ENCODE data around the gene SYNRG. TPM values are rescaled to one million over a fixed set of nuclear protein-coding genes. Genes with fewer than 3 reads are reported as not detected.

The SYNRG gene
- total RNA-seq, 2 donors from 2014 or later: 23.6 to 28.6 TPM

DNA sequence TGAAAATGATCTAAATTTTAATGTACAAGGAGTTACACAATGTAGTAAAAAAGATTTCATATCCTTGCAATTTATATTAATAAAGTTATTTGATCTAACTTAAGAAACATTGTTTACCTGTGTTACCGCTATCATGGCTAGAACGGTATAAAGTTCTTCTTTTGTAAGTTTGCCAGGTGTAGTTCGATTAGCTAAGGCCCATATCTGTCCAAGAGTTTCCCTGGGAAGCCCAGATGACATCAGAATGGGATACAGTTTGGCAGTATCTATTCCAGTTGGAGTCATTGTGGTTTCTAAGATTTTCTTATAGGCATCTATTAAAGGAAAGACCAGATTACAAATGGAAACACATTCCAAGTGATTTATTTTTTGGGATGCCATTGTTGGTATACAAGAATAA lies 37.5 kb downstream of the SYNRG start:
- H3K27me3 ChIP-seq (replicated peaks; ENCODE audit: insufficient read depth): no peaks in the 10 kb centered on the region
- TF ChIP-seq, protein P1, sequence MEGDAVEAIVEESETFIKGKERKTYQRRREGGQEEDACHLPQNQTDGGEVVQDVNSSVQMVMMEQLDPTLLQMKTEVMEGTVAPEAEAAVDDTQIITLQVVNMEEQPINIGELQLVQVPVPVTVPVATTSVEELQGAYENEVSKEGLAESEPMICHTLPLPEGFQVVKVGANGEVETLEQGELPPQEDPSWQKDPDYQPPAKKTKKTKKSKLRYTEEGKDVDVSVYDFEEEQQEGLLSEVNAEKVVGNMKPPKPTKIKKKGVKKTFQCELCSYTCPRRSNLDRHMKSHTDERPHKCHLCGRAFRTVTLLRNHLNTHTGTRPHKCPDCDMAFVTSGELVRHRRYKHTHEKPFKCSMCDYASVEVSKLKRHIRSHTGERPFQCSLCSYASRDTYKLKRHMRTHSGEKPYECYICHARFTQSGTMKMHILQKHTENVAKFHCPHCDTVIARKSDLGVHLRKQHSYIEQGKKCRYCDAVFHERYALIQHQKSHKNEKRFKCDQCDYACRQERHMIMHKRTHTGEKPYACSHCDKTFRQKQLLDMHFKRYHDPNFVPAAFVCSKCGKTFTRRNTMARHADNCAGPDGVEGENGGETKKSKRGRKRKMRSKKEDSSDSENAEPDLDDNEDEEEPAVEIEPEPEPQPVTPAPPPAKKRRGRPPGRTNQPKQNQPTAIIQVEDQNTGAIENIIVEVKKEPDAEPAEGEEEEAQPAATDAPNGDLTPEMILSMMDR (IDR thresholded peaks at IDR 0.05): no peak
- ATAC-seq (ENCODE audit: insufficient number of reproducible peaks, low FRiP score, low read depth): no peak
- H3K9me3 ChIP-seq: no peaks in the 10 kb centered on the region
- H3K27ac ChIP-seq: no peak overlapping the region
- DNase-seq (ENCODE audit: low spot score): no peak
- H3K4me3 ChIP-seq: no peak overlapping the region
- H3K4me1 ChIP-seq (ENCODE audit: control insufficient read depth in 1 of 2, low read depth in 2 of 2): no peaks in the 10 kb centered on the region
- H3K36me3 ChIP-seq: peaks cover 46% of the 10 kb centered on the region

DNA sequence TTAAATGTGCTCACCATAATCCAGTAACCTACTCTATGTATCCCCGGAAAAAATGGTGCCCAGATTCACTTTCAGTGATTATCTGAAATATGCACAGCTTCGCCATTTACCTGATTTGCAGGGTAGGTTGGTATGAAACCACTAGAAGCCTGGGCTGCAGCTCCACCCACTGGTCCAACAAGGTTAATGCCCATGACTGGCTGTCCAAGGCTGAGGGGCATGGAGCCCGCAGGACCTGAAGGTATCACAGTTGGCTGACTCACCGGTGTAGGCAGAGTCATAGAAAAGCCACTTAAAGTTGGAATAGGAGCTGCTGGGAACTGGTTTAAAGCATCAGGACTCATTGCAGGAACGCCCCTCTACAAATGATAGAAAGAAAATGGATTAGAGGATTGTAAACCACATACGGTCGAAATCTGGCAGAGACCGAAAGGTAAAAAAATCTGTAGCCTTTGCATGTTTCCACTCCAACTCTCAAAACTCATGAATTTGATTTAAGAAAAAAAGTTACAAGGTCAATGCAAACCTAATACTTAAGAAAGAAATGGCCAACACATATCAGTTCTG lies 38.6 kb downstream of the SYNRG start:
- TF ChIP-seq, protein P1 (IDR thresholded peaks at IDR 0.05): no peak
- DNase-seq (ENCODE audit: low spot score) (no peak), ATAC-seq (ENCODE audit: insufficient number of reproducible peaks, low FRiP score, low read depth) (no peak)
- Histone ChIP-seq H3K27ac (no peak overlapping the region), H3K36me3 (peaks cover 42% of the 10 kb centered on the region), H3K4me3 (no peak overlapping the region), H3K9me3 (no peaks in the 10 kb centered on the region), H3K27me3 (replicated peaks; ENCODE audit: insufficient read depth) (no peaks in the 10 kb centered on the region), H3K4me1 (ENCODE audit: control insufficient read depth in 1 of 2, low read depth in 2 of 2) (no peaks in the 10 kb centered on the region)

DNA sequence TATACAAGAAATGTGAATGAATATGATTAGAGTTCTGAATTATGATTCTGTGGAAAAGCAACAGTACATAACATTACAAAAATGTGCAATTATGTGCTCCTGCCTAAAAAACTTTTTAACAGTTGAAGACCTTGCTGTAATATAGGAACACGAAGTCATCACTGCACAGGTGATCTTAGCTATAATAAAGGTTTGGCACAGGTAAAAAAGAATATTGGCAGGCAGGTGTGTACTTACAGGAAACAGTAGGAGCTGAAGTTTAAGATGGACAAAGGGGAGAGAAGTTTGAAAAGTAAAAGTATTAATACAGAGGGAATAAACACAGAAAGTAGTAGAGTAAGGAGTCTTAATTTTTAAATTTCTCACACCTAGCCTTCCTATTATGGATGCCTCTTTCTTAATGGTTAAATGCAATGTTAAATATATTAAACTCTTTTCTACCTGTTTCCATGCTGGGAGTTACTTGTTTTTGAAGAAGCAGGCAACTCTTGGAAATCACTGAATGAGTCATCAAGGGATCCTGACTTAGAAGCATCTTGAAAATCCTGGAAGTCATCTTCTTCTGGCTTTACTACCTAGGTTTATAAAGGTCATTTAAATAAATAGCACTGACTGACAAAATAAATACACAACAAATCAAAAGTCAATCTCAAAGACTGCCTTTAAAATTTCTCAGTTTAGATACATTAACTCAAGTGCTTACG lies 40.7 kb downstream of the SYNRG start:
- no peak overlapping the region for H3K4me3 ChIP-seq
- ATAC-seq (ENCODE audit: insufficient number of reproducible peaks, low FRiP score, low read depth): no peak
- no peaks in the 10 kb centered on the region for H3K9me3 ChIP-seq
- H3K4me1 ChIP-seq (ENCODE audit: control insufficient read depth in 1 of 2, low read depth in 2 of 2): no peaks in the 10 kb centered on the region
- H3K27me3 ChIP-seq (replicated peaks; ENCODE audit: insufficient read depth): no peaks in the 10 kb centered on the region
- DNase-seq (ENCODE audit: low spot score): no peak
- peaks cover 32% of the 10 kb centered on the region for H3K36me3 ChIP-seq
- TF ChIP-seq, protein P1 (IDR thresholded peaks at IDR 0.05): no peak
- H3K27ac ChIP-seq: no peak overlapping the region

DNA sequence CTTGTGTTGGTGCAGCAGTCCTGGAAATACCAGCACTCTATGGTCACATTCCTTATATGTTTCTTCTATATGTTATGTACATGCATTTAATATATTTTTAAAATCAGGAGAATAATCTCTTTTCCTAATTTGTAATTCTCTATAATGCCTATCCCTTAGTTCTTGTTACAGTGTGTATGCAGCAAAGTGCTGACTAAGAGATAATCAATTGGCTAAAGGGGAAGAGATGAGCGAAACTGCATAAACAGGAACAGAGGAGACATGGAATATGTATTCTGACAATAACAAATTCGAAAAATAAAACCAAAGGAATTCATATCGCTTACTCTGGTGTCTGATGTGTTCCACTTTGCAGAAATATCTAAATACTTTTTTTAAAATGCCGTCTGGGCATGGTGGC lies 41.7 kb downstream of the SYNRG start:
- H3K27me3 ChIP-seq (replicated peaks; ENCODE audit: insufficient read depth): no peaks in the 10 kb centered on the region
- no peak overlapping the region for H3K4me3 ChIP-seq
- H3K4me1 ChIP-seq (ENCODE audit: control insufficient read depth in 1 of 2, low read depth in 2 of 2): no peaks in the 10 kb centered on the region
- H3K36me3 ChIP-seq: peaks cover 37% of the 10 kb centered on the region
- no peak for ATAC-seq (ENCODE audit: insufficient number of reproducible peaks, low FRiP score, low read depth)
- DNase-seq (ENCODE audit: low spot score): no peak
- TF ChIP-seq, protein P1 (IDR thresholded peaks at IDR 0.05): no peak
- H3K27ac ChIP-seq: no peak overlapping the region
- no peaks in the 10 kb centered on the region for H3K9me3 ChIP-seq

DNA sequence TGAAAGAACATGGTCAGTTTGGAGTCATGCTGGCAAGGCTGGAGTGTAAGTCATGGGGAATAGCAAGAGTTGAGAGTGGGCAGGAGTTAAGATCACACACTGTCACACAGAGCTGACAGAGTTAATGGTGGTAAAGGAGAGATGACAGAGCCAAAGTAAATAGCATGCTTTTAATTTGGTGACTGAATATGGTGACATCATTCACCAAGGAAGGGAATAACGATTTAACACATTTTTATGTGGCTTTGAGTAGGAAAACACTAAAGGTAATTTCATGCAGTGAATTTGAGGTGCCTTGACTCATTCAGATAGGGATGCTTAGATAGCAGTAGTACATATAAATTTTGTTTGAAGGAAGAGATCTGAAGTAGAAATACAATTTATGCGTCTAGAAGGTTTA lies 42.1 kb downstream of the SYNRG start:
- Histone ChIP-seq H3K4me3 (no peak overlapping the region), H3K27ac (no peak overlapping the region), H3K4me1 (ENCODE audit: control insufficient read depth in 1 of 2, low read depth in 2 of 2) (no peaks in the 10 kb centered on the region), H3K9me3 (no peaks in the 10 kb centered on the region), H3K27me3 (replicated peaks; ENCODE audit: insufficient read depth) (no peaks in the 10 kb centered on the region), H3K36me3 (peaks cover 37% of the 10 kb centered on the region)
- TF ChIP-seq, protein P1 (IDR thresholded peaks at IDR 0.05): no peak
- ATAC-seq (ENCODE audit: insufficient number of reproducible peaks, low FRiP score, low read depth) (no peak), DNase-seq (ENCODE audit: low spot score) (no peak)
